ENCODE measurements around the gene SAXO1. TPM values are rescaled to one million over a fixed set of nuclear protein-coding genes. Genes with fewer than 3 reads are reported as not detected.

Gene SAXO1, protein sequence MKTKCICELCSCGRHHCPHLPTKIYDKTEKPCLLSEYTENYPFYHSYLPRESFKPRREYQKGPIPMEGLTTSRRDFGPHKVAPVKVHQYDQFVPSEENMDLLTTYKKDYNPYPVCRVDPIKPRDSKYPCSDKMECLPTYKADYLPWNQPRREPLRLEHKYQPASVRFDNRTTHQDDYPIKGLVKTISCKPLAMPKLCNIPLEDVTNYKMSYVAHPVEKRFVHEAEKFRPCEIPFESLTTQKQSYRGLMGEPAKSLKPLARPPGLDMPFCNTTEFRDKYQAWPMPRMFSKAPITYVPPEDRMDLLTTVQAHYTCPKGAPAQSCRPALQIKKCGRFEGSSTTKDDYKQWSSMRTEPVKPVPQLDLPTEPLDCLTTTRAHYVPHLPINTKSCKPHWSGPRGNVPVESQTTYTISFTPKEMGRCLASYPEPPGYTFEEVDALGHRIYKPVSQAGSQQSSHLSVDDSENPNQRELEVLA
- under 1 TPM in 1 of 4 donors, not detected in 3; under 0.01 TPM for total RNA-seq
- under 1 TPM in 1 of 3 donors, not detected in 2; 0.01 TPM for polyA plus RNA-seq

GRCh38 chr9:19033015-19033414 is at the start of gene SAXO1:
SAXO1 (minus strand) TSS chr9:19033209; CDS start chr9:19032908, 301 bp downstream.
- Histone ChIP-seq H3K27me3 (peaks cover 0 to 4% (median 0%) of the 10 kb centered on the region in 3 donors), H3K4me3 (no peak within 1 kb of the TSS), H3K27ac (no peak within 1 kb of the TSS), H3K9me3 (no peaks in the 10 kb centered on the region), H3K4me1 (no peaks in the 10 kb centered on the region), H3K36me3 (no peaks in the 10 kb centered on the region)
- TF ChIP-seq EP300 (IDR thresholded peaks at IDR 0.05), result no peak
- TF ChIP-seq POLR2A (IDR thresholded peaks at IDR 0.05), result no peak
- no peak for TF ChIP-seq POLR2AphosphoS5 (IDR thresholded peaks at IDR 0.05)
- TF ChIP-seq CTCF (IDR thresholded peaks at IDR 0.05), result no peak
- 85 to 90% methylated on average over 20 of the region's 20 CpGs for whole genome bisulfite sequencing, 2 donors
- intact Hi-C loops (cut with DNase I), result no loop called here
- no peak for DNase-seq

DNA sequence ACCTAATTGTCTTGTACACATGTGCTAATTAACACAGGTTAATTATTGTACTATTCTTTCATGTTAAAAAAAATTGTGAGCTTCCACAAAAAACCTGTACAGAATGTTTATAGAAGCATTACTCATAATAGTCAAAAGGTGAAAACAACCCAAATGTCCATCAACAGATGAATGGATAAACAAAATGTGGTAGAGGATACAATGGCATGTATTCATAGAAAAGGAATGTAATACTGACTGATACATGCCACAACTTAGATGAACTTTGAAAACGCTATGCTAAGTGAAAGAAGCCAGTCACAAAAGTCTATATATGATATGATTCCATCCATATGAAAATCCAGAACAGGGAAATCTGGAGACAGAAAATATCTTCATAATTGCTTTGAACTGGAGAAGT is 41.8 kb upstream of the SAXO1 start:
- no peak overlapping the region for H3K27ac ChIP-seq
- intact Hi-C loops (cut with DNase I), result no loop called here
- H3K4me1 ChIP-seq, result no peaks in the 10 kb centered on the region
- no peak for DNase-seq
- H3K4me3 ChIP-seq, result no peak overlapping the region
- H3K9me3 ChIP-seq, result no peaks in the 10 kb centered on the region
- H3K27me3 ChIP-seq, result no peaks in the 10 kb centered on the region
- peaks cover 0 to 82% (median 21%) of the 10 kb centered on the region in 4 donors for H3K36me3 ChIP-seq
- 55 to 86% methylated on average over 1 of the region's 1 CpG for WGBS, 2 donors
- TF ChIP-seq POLR2AphosphoS5 (IDR thresholded peaks at IDR 0.05) (no peak), EP300 (IDR thresholded peaks at IDR 0.05) (no peak), POLR2A (IDR thresholded peaks at IDR 0.05) (no peak), CTCF (IDR thresholded peaks at IDR 0.05) (no peak)

- intact Hi-C loops (cut with DNase I), result no loop called here
- no peak for TF ChIP-seq CTCF (IDR thresholded peaks at IDR 0.05)
- no peak for TF ChIP-seq EP300 (IDR thresholded peaks at IDR 0.05)
- no peak for TF ChIP-seq POLR2A (IDR thresholded peaks at IDR 0.05)
- no peak for TF ChIP-seq POLR2AphosphoS5 (IDR thresholded peaks at IDR 0.05)
- no peaks in the 10 kb centered on the region for H3K9me3 ChIP-seq
- H3K36me3 ChIP-seq, result peaks cover 0 to 82% (median 25%) of the 10 kb centered on the region in 4 donors
- no peaks in the 10 kb centered on the region for H3K4me1 ChIP-seq
- no peak overlapping the region for H3K27ac ChIP-seq
- no peaks in the 10 kb centered on the region for H3K27me3 ChIP-seq
- no peak overlapping the region for H3K4me3 ChIP-seq
- no peak for DNase-seq
- 97 to 98% methylated on average over 2 of the region's 2 CpGs for WGBS, 2 donors
Observed at GRCh38 chr9:19074229-19074628, 41.2 kb upstream of the SAXO1 start.

DNA sequence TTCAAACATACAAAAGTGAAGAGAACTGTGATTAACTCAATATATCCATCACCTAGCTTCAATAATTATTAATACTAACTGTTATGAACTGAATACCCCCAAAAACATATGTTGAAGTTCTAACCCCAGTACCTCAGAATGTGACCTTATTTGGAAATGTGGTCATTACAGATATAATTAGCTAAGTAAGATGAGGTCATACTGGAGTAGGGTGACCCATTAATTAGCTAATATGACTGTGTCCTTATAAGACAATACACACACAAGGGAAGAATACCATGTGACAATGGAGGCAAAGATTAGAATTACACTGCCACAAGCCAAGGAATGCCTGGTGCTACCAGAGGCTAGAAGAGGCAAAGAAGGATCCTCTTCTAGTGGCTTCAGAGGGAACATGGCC is 24.0 kb upstream of the SAXO1 start:
- H3K36me3 ChIP-seq, result peaks cover 4 to 51% (median 13%) of the 10 kb centered on the region in 4 donors
- peaks cover 0 to 15% (median 8%) of the 10 kb centered on the region in 4 donors for H3K4me1 ChIP-seq
- intact Hi-C loops (cut with DNase I), result no loop called here
- no peak overlapping the region for H3K4me3 ChIP-seq
- H3K27ac ChIP-seq, result no peak overlapping the region
- H3K27me3 ChIP-seq, result no peaks in the 10 kb centered on the region
- DNase-seq, result no peak
- no peaks in the 10 kb centered on the region for H3K9me3 ChIP-seq
- TF ChIP-seq POLR2A (IDR thresholded peaks at IDR 0.05) (no peak), CTCF (IDR thresholded peaks at IDR 0.05) (no peak), EP300 (IDR thresholded peaks at IDR 0.05) (no peak), POLR2AphosphoS5 (IDR thresholded peaks at IDR 0.05) (no peak)

Measured in sigmoid colon (tissue), 7 donors.